GM12874 (cell line): ENCODE measurements around the gene RPS6KB2.

Source experiments
- TF ChIP-seq, protein P1 (sequence below): IDR thresholded peaks from 2 replicates; pipeline ENCODE4 v1.5.1; 2011; ENCODE audit warnings: low read depth, mild to moderate bottlenecking, control low read depth, low read length, moderate library complexity; ENCODE audit not compliant: insufficient read depth

The RPS6KB2 gene

GRCh38 chr11:67410984-67411784, 17.1 kb upstream of the RPS6KB2 start:
- TF ChIP-seq, protein P1, sequence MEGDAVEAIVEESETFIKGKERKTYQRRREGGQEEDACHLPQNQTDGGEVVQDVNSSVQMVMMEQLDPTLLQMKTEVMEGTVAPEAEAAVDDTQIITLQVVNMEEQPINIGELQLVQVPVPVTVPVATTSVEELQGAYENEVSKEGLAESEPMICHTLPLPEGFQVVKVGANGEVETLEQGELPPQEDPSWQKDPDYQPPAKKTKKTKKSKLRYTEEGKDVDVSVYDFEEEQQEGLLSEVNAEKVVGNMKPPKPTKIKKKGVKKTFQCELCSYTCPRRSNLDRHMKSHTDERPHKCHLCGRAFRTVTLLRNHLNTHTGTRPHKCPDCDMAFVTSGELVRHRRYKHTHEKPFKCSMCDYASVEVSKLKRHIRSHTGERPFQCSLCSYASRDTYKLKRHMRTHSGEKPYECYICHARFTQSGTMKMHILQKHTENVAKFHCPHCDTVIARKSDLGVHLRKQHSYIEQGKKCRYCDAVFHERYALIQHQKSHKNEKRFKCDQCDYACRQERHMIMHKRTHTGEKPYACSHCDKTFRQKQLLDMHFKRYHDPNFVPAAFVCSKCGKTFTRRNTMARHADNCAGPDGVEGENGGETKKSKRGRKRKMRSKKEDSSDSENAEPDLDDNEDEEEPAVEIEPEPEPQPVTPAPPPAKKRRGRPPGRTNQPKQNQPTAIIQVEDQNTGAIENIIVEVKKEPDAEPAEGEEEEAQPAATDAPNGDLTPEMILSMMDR: no peak

DNA sequence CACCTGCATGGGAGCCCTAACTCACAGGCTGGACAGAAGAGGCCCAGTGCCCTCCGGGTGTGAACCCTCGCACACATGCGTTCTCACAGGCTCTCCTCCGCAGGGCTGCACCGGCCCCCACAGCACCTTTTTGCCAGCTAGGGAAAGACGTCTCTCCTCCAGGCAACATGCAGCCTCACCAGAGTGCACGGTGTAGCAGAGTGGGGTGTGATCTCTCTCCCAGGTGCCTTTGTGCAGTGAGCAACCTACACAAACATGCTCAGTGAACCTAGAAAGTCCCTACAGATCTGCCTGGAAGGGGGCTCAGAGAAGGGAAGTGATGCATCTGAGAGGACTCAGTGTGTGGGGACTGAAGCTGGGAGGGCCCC, 16.5 kb upstream of the RPS6KB2 start:
- TF ChIP-seq, protein P1: no peak

- TF ChIP-seq, protein P1: no peak
Measured at GRCh38 chr11:67412495-67413179, 15.7 kb upstream of the RPS6KB2 start.

- TF ChIP-seq, protein P1: no peak
Measured at GRCh38 chr11:67413266-67413849, 14.9 kb upstream of the RPS6KB2 start.

DNA sequence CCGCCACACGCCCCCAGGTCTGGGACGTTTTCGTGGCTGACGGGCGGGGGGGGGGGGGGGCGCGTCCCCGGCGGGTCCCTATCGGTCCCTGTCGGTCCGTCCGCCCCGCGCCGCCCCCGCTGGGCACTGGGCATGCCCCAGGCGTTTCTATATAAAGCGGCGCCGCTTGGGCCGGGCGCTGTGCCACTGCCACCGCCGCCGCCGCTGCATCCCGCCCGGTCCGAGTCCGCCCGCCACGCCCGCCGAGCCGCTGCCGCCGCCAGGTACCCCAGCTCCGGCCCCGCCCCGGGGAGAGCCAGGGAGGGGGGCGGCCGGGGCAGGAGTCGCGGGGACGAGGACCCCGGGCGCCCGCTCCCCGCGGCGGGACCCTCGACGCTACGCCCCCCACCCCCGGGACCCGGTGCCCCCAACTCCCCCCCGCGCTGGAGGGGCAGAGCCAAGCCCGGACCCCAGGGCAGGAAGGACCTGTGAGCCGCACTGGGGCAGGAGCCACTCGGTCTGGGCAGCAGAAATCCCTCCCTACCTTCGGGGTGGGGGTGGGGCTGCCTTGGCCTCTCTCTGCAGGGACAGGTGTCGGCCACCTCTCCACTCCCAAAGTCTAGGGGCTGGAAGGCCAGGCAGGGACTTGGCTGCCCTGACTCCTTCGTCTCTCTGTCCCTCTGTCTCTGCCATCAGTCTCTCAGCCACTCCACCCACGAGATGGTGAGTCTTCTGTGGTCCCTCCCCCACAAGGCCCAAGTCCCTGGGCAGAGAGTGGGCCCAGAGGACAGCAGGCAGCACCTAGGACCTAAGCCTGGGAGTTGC, 12.6 kb upstream of the RPS6KB2 start, which contains the start of gene CARNS1:
CARNS1 (plus strand) TSS at position 178 of the 804 bp plus-strand sequence; CDS start at position 700, 522 bp downstream.
- TF ChIP-seq, protein P1: no peak

GRCh38 chr11:67416416-67417335, 11.6 kb upstream of the RPS6KB2 start:
- TF ChIP-seq, protein P1: no peak
